Dendritic cell treated with granulocyte-macrophage colony-stimulating factor and Interleukin-4, amounts not matched to agents 40 ng/mL and 50 ng/mL, for 4 days (primary cell): ENCODE measurements around the gene PSAPL1.

ENCODE experiments used
- H3K27ac Mint-ChIP-seq: one replicate; pipeline ENCODE4 v1.8.0; 2022; ENCODE audit warnings: mild to moderate bottlenecking, mixed read lengths
- H3K27me3 Mint-ChIP-seq: one replicate; pipeline ENCODE4 v1.8.0; 2022; ENCODE audit warnings: mild to moderate bottlenecking, mixed read lengths
- H3K36me3 Mint-ChIP-seq: one replicate; pipeline ENCODE4 v1.8.0; 2022; ENCODE audit warnings: low read depth, mixed read lengths
- H3K4me1 Mint-ChIP-seq: one replicate; pipeline ENCODE4 v1.8.0; 2022; ENCODE audit warnings: low read depth, mixed read lengths
- H3K4me3 Mint-ChIP-seq: one replicate; pipeline ENCODE4 v1.8.0; 2022; ENCODE audit warnings: mild to moderate bottlenecking, moderate library complexity, mixed read lengths
- H3K9me3 Mint-ChIP-seq: one replicate; pipeline ENCODE4 v1.8.0; 2022; ENCODE audit warnings: mixed read lengths
- intact Hi-C: fragments of 100-400 bp; cut with micrococcal nuclease; formaldehyde crosslinking; loops from one replicate; pipeline ENCODE4 v1.15.0; 2022

The PSAPL1 gene

GRCh38 chr4:7451434-7451789 is 16.7 kb upstream of the PSAPL1 start:
- H3K4me1 Mint-ChIP-seq = no peaks in the 10 kb centered on the region
- no peak overlapping the region for H3K27ac Mint-ChIP-seq
- no peak overlapping the region for H3K4me3 Mint-ChIP-seq
- H3K9me3 Mint-ChIP-seq = no peaks in the 10 kb centered on the region
- intact Hi-C loops = no loop called here
- H3K27me3 Mint-ChIP-seq = no peaks in the 10 kb centered on the region
- no peaks in the 10 kb centered on the region for H3K36me3 Mint-ChIP-seq

GRCh38 chr4:7450775-7451433 is 16.2 kb upstream of the PSAPL1 start:
- no peaks in the 10 kb centered on the region for H3K4me1 Mint-ChIP-seq
- no peaks in the 10 kb centered on the region for H3K9me3 Mint-ChIP-seq
- H3K36me3 Mint-ChIP-seq = no peaks in the 10 kb centered on the region
- no peak overlapping the region for H3K4me3 Mint-ChIP-seq
- no peak overlapping the region for H3K27ac Mint-ChIP-seq
- H3K27me3 Mint-ChIP-seq = peaks cover under 1% of the 10 kb centered on the region
- intact Hi-C loops = no loop called here

GRCh38 chr4:7448036-7448435 is 13.3 kb upstream of the PSAPL1 start:
- intact Hi-C loops = no loop called here
- H3K9me3 Mint-ChIP-seq = no peaks in the 10 kb centered on the region
- H3K36me3 Mint-ChIP-seq = no peaks in the 10 kb centered on the region
- H3K27ac Mint-ChIP-seq = no peak overlapping the region
- H3K27me3 Mint-ChIP-seq = peaks cover 5% of the 10 kb centered on the region
- no peak overlapping the region for H3K4me3 Mint-ChIP-seq
- no peaks in the 10 kb centered on the region for H3K4me1 Mint-ChIP-seq

- peaks cover 5% of the 10 kb centered on the region for H3K27me3 Mint-ChIP-seq
- H3K36me3 Mint-ChIP-seq = no peaks in the 10 kb centered on the region
- H3K9me3 Mint-ChIP-seq = no peaks in the 10 kb centered on the region
- intact Hi-C loops = no loop called here
- H3K4me1 Mint-ChIP-seq = no peaks in the 10 kb centered on the region
- no peak overlapping the region for H3K4me3 Mint-ChIP-seq
- no peak overlapping the region for H3K27ac Mint-ChIP-seq
These were observed 12.5 kb upstream of the PSAPL1 start for GRCh38 chr4:7447236-7447635.

GRCh38 chr4:7444731-7445130 is 10.0 kb upstream of the PSAPL1 start:
- H3K27me3 Mint-ChIP-seq = peaks cover 7% of the 10 kb centered on the region
- no peak overlapping the region for H3K4me3 Mint-ChIP-seq
- H3K36me3 Mint-ChIP-seq = no peaks in the 10 kb centered on the region
- H3K9me3 Mint-ChIP-seq = no peaks in the 10 kb centered on the region
- H3K4me1 Mint-ChIP-seq = no peaks in the 10 kb centered on the region
- H3K27ac Mint-ChIP-seq = no peak overlapping the region
- intact Hi-C loops = no loop called here

- intact Hi-C loops = no loop called here
- H3K4me3 Mint-ChIP-seq = no peak overlapping the region
- H3K36me3 Mint-ChIP-seq = no peaks in the 10 kb centered on the region
- no peak overlapping the region for H3K27ac Mint-ChIP-seq
- no peaks in the 10 kb centered on the region for H3K9me3 Mint-ChIP-seq
- no peaks in the 10 kb centered on the region for H3K4me1 Mint-ChIP-seq
- H3K27me3 Mint-ChIP-seq = peaks cover 7% of the 10 kb centered on the region
These were observed 9.6 kb upstream of the PSAPL1 start for GRCh38 chr4:7444314-7444713.

GRCh38 chr4:7442574-7443162 is 7.9 kb upstream of the PSAPL1 start:
- intact Hi-C loops = no loop called here
- Mint-ChIP-seq H3K4me1 (no peaks in the 10 kb centered on the region), H3K36me3 (no peaks in the 10 kb centered on the region), H3K27me3 (peaks cover 8% of the 10 kb centered on the region), H3K4me3 (no peak overlapping the region), H3K27ac (no peak overlapping the region), H3K9me3 (no peaks in the 10 kb centered on the region)

- Mint-ChIP-seq H3K36me3 (no peaks in the 10 kb centered on the region), H3K4me1 (no peaks in the 10 kb centered on the region), H3K27ac (no peak overlapping the region), H3K27me3 (peaks cover 8% of the 10 kb centered on the region), H3K4me3 (no peak overlapping the region), H3K9me3 (no peaks in the 10 kb centered on the region)
- intact Hi-C loops = no loop called here
These were observed 6.5 kb upstream of the PSAPL1 start for GRCh38 chr4:7441201-7441600.

GRCh38 chr4:7439699-7440098 is 5.0 kb upstream of the PSAPL1 start:
- Mint-ChIP-seq H3K9me3 (no peaks in the 10 kb centered on the region), H3K36me3 (no peaks in the 10 kb centered on the region), H3K27me3 (peaks cover 9% of the 10 kb centered on the region), H3K27ac (no peak overlapping the region), H3K4me3 (no peak overlapping the region), H3K4me1 (no peaks in the 10 kb centered on the region)
- intact Hi-C loops = no loop called here

GRCh38 chr4:7436256-7436655 is 1.5 kb upstream of the PSAPL1 start:
- Mint-ChIP-seq H3K27ac (no peak overlapping the region), H3K4me3 (no peak overlapping the region), H3K9me3 (no peaks in the 10 kb centered on the region), H3K36me3 (no peaks in the 10 kb centered on the region), H3K27me3 (peaks cover 4% of the 10 kb centered on the region), H3K4me1 (no peaks in the 10 kb centered on the region)
- intact Hi-C loops = no loop called here

GRCh38 chr4:7435471-7436061 is 836 bp upstream of the PSAPL1 start:
- Mint-ChIP-seq H3K4me1 (no peaks in the 10 kb centered on the region), H3K9me3 (no peaks in the 10 kb centered on the region), H3K4me3 (no peak overlapping the region), H3K27me3 (peaks cover 3% of the 10 kb centered on the region), H3K27ac (no peak overlapping the region), H3K36me3 (no peaks in the 10 kb centered on the region)
- intact Hi-C loops = no loop called here

GRCh38 chr4:7434141-7434765 is 477 bp downstream of the PSAPL1 start:
- no peaks in the 10 kb centered on the region for H3K36me3 Mint-ChIP-seq
- H3K4me1 Mint-ChIP-seq = no peaks in the 10 kb centered on the region
- intact Hi-C loops = no loop called here
- peaks cover 3% of the 10 kb centered on the region for H3K27me3 Mint-ChIP-seq
- H3K4me3 Mint-ChIP-seq = no peak overlapping the region
- no peaks in the 10 kb centered on the region for H3K9me3 Mint-ChIP-seq
- no peak overlapping the region for H3K27ac Mint-ChIP-seq

- Mint-ChIP-seq H3K4me3 (no peak overlapping the region), H3K27ac (no peak overlapping the region), H3K9me3 (no peaks in the 10 kb centered on the region), H3K36me3 (no peaks in the 10 kb centered on the region), H3K27me3 (peaks cover 3% of the 10 kb centered on the region), H3K4me1 (no peaks in the 10 kb centered on the region)
- intact Hi-C loops = no loop called here
These were observed 1.2 kb downstream of the PSAPL1 start for GRCh38 chr4:7433376-7434140.
